Neural cell (in vitro differentiated cells): ENCODE data around the gene DBP.

Experiments used
- MXI1 ChIP-seq: fragments of 450-650 bp; conservative IDR thresholded peaks from 2 replicates; pipeline ENCODE4 v1.6.1; 2014; ENCODE audit warnings: antibody characterized with exemption, mild to moderate bottlenecking; ENCODE audit not compliant: poor library complexity, severe bottlenecking
- TF ChIP-seq, protein P1 (sequence below): fragments of 450-650 bp; IDR thresholded peaks from 2 replicates; pipeline ENCODE4 v1.5.1; 2014; ENCODE audit warnings: antibody characterized with exemption, mild to moderate bottlenecking, moderate library complexity; ENCODE audit not compliant: poor library complexity, severe bottlenecking

DNA sequence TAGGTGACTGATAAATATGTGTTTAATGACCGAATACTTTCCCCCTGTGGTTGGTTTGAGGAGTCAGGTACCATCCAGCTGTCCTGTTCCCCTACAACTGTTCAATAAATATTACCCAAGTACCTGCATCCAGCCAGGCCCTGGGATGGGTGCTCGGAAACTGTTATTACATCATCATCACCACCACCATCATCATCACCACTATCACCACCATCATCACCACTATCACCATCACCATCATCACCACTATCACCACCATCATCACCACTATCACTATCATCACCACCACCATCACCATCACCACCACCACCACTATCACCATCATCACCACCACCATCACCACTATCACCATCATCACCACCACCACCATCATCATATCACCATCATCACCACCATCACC lies 31.6 kb upstream of the DBP start:
- TF ChIP-seq, protein P1, sequence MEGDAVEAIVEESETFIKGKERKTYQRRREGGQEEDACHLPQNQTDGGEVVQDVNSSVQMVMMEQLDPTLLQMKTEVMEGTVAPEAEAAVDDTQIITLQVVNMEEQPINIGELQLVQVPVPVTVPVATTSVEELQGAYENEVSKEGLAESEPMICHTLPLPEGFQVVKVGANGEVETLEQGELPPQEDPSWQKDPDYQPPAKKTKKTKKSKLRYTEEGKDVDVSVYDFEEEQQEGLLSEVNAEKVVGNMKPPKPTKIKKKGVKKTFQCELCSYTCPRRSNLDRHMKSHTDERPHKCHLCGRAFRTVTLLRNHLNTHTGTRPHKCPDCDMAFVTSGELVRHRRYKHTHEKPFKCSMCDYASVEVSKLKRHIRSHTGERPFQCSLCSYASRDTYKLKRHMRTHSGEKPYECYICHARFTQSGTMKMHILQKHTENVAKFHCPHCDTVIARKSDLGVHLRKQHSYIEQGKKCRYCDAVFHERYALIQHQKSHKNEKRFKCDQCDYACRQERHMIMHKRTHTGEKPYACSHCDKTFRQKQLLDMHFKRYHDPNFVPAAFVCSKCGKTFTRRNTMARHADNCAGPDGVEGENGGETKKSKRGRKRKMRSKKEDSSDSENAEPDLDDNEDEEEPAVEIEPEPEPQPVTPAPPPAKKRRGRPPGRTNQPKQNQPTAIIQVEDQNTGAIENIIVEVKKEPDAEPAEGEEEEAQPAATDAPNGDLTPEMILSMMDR: no peak
- TF ChIP-seq MXI1: no peak
